Fibroblast of skin of left quadriceps (primary cell): ENCODE measurements around the gene SYMPK.

Source experiments
- DNase-seq, 2 experiments: peaks; one replicate each; pipeline ENCODE4 v3.0.0-alpha.2; 2013; ENCODE audit warnings: low read depth in 2 of 2

Gene SYMPK

GRCh38 chr19:45866400-45867176, 3.6 kb upstream of the SYMPK start:
- DNase-seq, result no peak

GRCh38 chr19:45865269-45865948, 2.5 kb upstream of the SYMPK start:
- DNase-seq, result no peak

GRCh38 chr19:45864629-45865082, 1.7 kb upstream of the SYMPK start:
- DNase-seq, result no peak

GRCh38 chr19:45863840-45864628, 1.1 kb upstream of the SYMPK start, which contains the start of gene FOXA3:
Gene FOXA3, plus strand, starts transcription at chr19:45864326. Its CDS starts 131 bp downstream, at chr19:45864457.
- DNase-seq, result no peak

- DNase-seq, result no peak
Observed at GRCh38 chr19:45863335-45863839, 440 bp upstream of the SYMPK start.

- DNase-seq, result no peak
Observed at GRCh38 chr19:45862271-45862563, 730 bp downstream of the SYMPK start.

GRCh38 chr19:45860359-45861259, 2.3 kb downstream of the SYMPK start:
- no peak for DNase-seq

- DNase-seq, result no peak
Observed at GRCh38 chr19:45854167-45854778, 8.7 kb downstream of the SYMPK start.

- no peak for DNase-seq
Observed at GRCh38 chr19:45852983-45853382, 10.0 kb downstream of the SYMPK start.

GRCh38 chr19:45852145-45852750, 10.7 kb downstream of the SYMPK start:
- DNase-seq, result no peak

GRCh38 chr19:45848922-45849321, 14.0 kb downstream of the SYMPK start:
- DNase-seq, result no peak

GRCh38 chr19:45847663-45848062, 15.3 kb downstream of the SYMPK start:
- no peak for DNase-seq

- DNase-seq, result no peak
Observed at GRCh38 chr19:45842198-45842597, 20.7 kb downstream of the SYMPK start.

- no peak for DNase-seq
Observed at GRCh38 chr19:45834970-45835369, 28.0 kb downstream of the SYMPK start.

GRCh38 chr19:45828945-45829344, 34.0 kb downstream of the SYMPK start:
- no peak for DNase-seq

GRCh38 chr19:45828523-45828922, 34.4 kb downstream of the SYMPK start:
- no peak for DNase-seq

GRCh38 chr19:45827459-45828093, 35.4 kb downstream of the SYMPK start:
- DNase-seq, result no peak

GRCh38 chr19:45826934-45827333, 36.0 kb downstream of the SYMPK start:
- DNase-seq, result no peak

- no peak for DNase-seq
Observed at GRCh38 chr19:45825917-45826893, 36.7 kb downstream of the SYMPK start.
